22Rv1 (cell line): ENCODE results near the gene EGFR.

Experiments used
- CTCF ChIP-seq: fragments of 450-650 bp; IDR thresholded peaks from 2 replicates; pipeline ENCODE4 v1.5.1; 2017; ENCODE audit warnings: mild to moderate bottlenecking
- ZFX ChIP-seq: fragments of 450-650 bp; IDR thresholded peaks from 2 replicates; pipeline ENCODE4 v1.6.1; 2017; ENCODE audit warnings: antibody characterized with exemption, borderline replicate concordance

- no peak for TF ChIP-seq ZFX
- no peak for TF ChIP-seq CTCF
These were observed 5.0 kb upstream of the EGFR start for GRCh38 chr7:55013851-55014250.
